ENCODE data around the gene BMI1. TPM values are rescaled to one million over a fixed set of nuclear protein-coding genes. Genes with fewer than 3 reads are reported as not detected.

Gene BMI1
- total and polyA plus RNA-seq, 7 experiments from 2014 or later = 26.1 to 80.5 (median 47.8) TPM

- Mint-ChIP-seq H3K27me3 (peaks cover 0 to 4% (median 3%) of the 10 kb centered on the region in 5 donors), H3K9me3 (no peaks in the 10 kb centered on the region), H3K4me1 (peaks cover 0 to 18% (median 8%) of the 10 kb centered on the region in 7 donors), H3K4me3 (no peak overlapping the region), H3K27ac (no peak overlapping the region), H3K36me3 (peaks cover 0 to 1% (median 0%) of the 10 kb centered on the region in 5 donors)
- POLR2A ChIA-PET = no interaction called here
- DNase-seq (no peak), ATAC-seq (no peak)
- CTCF ChIA-PET = interaction anchor here (0.9 kb wide), 1 partner anchor 48 kb away, joined by 3 read pairs; no protein-coding TSS in a partner anchor
- no peaks in the 10 kb centered on the region for H3K36me3 ChIP-seq (ENCODE audit: control insufficient read depth in 2 of 3, insufficient read depth in 3 of 3, low read length in 3 of 3)
- no peaks in the 10 kb centered on the region for H3K9me3 ChIP-seq (ENCODE audit: control insufficient read depth in 2 of 3, low read length in 3 of 3)
- no peak overlapping the region for H3K4me3 ChIP-seq (ENCODE audit: low read length)
- H3K27me3 ChIP-seq (ENCODE audit: control insufficient read depth in 2 of 2, insufficient read depth in 2 of 2, low read length in 2 of 2) = no peaks in the 10 kb centered on the region
- no peak overlapping the region for H3K27ac ChIP-seq (ENCODE audit: low read depth, low read length)
- intact Hi-C loops (cut with micrococcal nuclease) = no loop called here
- H3K4me1 ChIP-seq (ENCODE audit: control insufficient read depth in 2 of 2, insufficient read depth in 2 of 2, low read length in 2 of 2) = no peaks in the 10 kb centered on the region
Measured at GRCh38 chr10:22374489-22375126, 53.7 kb downstream of the BMI1 start.

- Histone ChIP-seq H3K4me3 (ENCODE audit: low read length) (no peak overlapping the region), H3K27me3 (ENCODE audit: control insufficient read depth in 2 of 2, insufficient read depth in 2 of 2, low read length in 2 of 2) (no peaks in the 10 kb centered on the region), H3K9me3 (ENCODE audit: control insufficient read depth in 2 of 3, low read length in 3 of 3) (no peaks in the 10 kb centered on the region), H3K36me3 (ENCODE audit: control insufficient read depth in 2 of 3, insufficient read depth in 3 of 3, low read length in 3 of 3) (no peaks in the 10 kb centered on the region), H3K4me1 (ENCODE audit: control insufficient read depth in 2 of 2, insufficient read depth in 2 of 2, low read length in 2 of 2) (no peaks in the 10 kb centered on the region), H3K27ac (ENCODE audit: low read depth, low read length) (no peak overlapping the region)
- Mint-ChIP-seq H3K4me1 (peaks cover 0 to 16% (median 0%) of the 10 kb centered on the region in 7 donors), H3K4me3 (no peak overlapping the region), H3K9me3 (no peaks in the 10 kb centered on the region), H3K27me3 (peaks cover 0 to 4% (median 3%) of the 10 kb centered on the region in 5 donors), H3K36me3 (no peaks in the 10 kb centered on the region), H3K27ac (no peak overlapping the region)
- intact Hi-C loops (cut with micrococcal nuclease) = no loop called here
- CTCF ChIA-PET = no interaction called here
- peak in 1 of 9 donors; percentile 49 for DNase-seq
- POLR2A ChIA-PET = interaction anchor here (0.6 kb wide), 1 partner anchor 10 kb away, joined by 3 read pairs; no protein-coding TSS in a partner anchor
- ATAC-seq = no peak
Measured at GRCh38 chr10:22379059-22379458, 58.2 kb downstream of the BMI1 start.

Other genes starting within 250 kb of the BMI1 start
- gene EBLN1, start 103.1 kb upstream of the BMI1 start, total RNA-seq = not detected
- gene EBLN1, start 103.1 kb upstream of the BMI1 start, polyA plus RNA-seq = not detected
- gene COMMD3, start 4.7 kb upstream of the BMI1 start, total RNA-seq = 10 to 100 TPM; 33.9 to 83.7 (median 51.2) TPM
- gene COMMD3, start 4.7 kb upstream of the BMI1 start, polyA plus RNA-seq = 10 to 100 TPM; 60.0 to 67.8 TPM
- gene SPAG6, start 24.4 kb downstream of the BMI1 start, total RNA-seq = under 1 TPM in 2 of 5 experiments, not detected in 3; 0.46 to 0.93 TPM
- not detected for gene SPAG6, start 24.4 kb downstream of the BMI1 start, polyA plus RNA-seq

Measured in naive thymus-derived CD4-positive, alpha-beta T cell (primary cell).